ENCODE data around the gene CD79A. TPM values are rescaled to one million over a fixed set of nuclear protein-coding genes. Genes with fewer than 3 reads are reported as not detected.

Gene CD79A
- polyA plus RNA-seq, 3 donors = 0.61 to 0.87 (median 0.71) TPM

DNA sequence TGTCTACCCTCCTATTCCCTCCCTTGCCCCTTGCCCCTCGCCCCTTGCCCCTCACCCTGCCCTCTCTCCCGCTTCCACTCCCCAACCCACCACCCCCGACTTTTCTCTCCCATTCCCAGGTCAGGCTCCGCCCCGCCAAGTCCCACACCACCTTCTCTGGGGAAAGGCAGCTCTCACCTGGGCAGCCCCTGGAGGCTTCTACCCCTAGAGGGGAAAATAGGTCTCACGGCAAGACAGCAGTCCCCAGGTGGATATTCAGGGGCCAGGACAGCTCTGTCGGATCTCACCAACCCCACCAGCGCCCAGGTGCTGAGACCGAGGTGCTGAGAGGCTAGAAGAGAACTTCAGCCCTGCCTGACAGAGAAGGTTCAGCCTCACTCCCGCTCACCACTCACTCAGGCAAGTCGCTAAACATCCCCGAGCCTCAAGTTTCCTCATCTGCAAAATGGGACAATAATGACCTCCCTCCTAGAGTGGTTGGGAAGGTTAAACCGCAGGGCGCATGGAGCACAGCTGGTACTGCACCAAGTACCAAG is 52.5 kb downstream of the CD79A start:
- no peak for DNase-seq (ENCODE audit: low read depth in 3 of 3, low spot score in 2 of 3)

GRCh38 chr19:41930322-41930722 is 53.2 kb downstream of the CD79A start:
- no peak for DNase-seq (ENCODE audit: low read depth in 3 of 3, low spot score in 2 of 3)

Other genes with a start within 250 kb of the CD79A start
- gene CEACAM7, start 189.0 kb upstream of the CD79A start, polyA plus RNA-seq (ENCODE audit: insufficient read length in 3 of 3) = not detected
- gene CEACAM5, start 168.7 kb upstream of the CD79A start, polyA plus RNA-seq (ENCODE audit: insufficient read length in 3 of 3) = under 1 TPM in 2 of 3 donors, not detected in 1; 0.08 to 0.65 TPM
- under 1 TPM; 0.08 to 0.24 (median 0.10) TPM for gene CEACAM6, start 121.7 kb upstream of the CD79A start, polyA plus RNA-seq (ENCODE audit: insufficient read length in 3 of 3)
- not detected for gene CEACAM3, start 80.7 kb upstream of the CD79A start, polyA plus RNA-seq (ENCODE audit: insufficient read length in 3 of 3)
- gene LYPD4, start 32.6 kb upstream of the CD79A start, polyA plus RNA-seq (ENCODE audit: insufficient read length in 3 of 3) = not detected
- gene DMRTC2, start 32.2 kb upstream of the CD79A start, polyA plus RNA-seq (ENCODE audit: insufficient read length in 3 of 3) = not detected
- 1,000 to 10,000 TPM; 1,197 to 1,314 (median 1,210) TPM for gene RPS19, start 17.0 kb upstream of the CD79A start, polyA plus RNA-seq (ENCODE audit: insufficient read length in 3 of 3)
- 10 to 100 TPM; 29.8 to 32.8 (median 30.4) TPM for gene ARHGEF1, start 5.9 kb downstream of the CD79A start, polyA plus RNA-seq (ENCODE audit: insufficient read length in 3 of 3)
- under 1 TPM; 0.06 to 0.07 (median 0.06) TPM for gene ERFL, start 51.2 kb downstream of the CD79A start, polyA plus RNA-seq (ENCODE audit: insufficient read length in 3 of 3)
- 10 to 100 TPM; 42.3 to 79.3 (median 66.9) TPM for gene RABAC1, start 82.0 kb downstream of the CD79A start, polyA plus RNA-seq (ENCODE audit: insufficient read length in 3 of 3)
- gene ATP1A3, start 117.0 kb downstream of the CD79A start, polyA plus RNA-seq (ENCODE audit: insufficient read length in 3 of 3) = under 1 TPM in 1 of 3 donors, not detected in 2; 0.62 TPM
- gene GRIK5, start 192.9 kb downstream of the CD79A start, polyA plus RNA-seq (ENCODE audit: insufficient read length in 3 of 3) = 10 to 100 TPM; 19.1 to 20.0 (median 19.4) TPM
- gene ZNF574, start 198.9 kb downstream of the CD79A start, polyA plus RNA-seq (ENCODE audit: insufficient read length in 3 of 3) = 10 to 100 TPM; 12.1 to 15.1 (median 14.0) TPM

Measured in right renal cortex interstitium (tissue), 3 donors.